H1 (cell line): Measurements from ENCODE around the gene SMARCC2. TPM values are rescaled to one million over a fixed set of nuclear protein-coding genes. Genes with fewer than 3 reads are reported as not detected.
A peak's percentile ranks its signal among the peaks of the same experiment; 100 is the strongest.

Source experiments
- CTCF ChIA-PET: fragments of 300-600 bp; sonication (Branson Sonifier 250); formaldehyde crosslinking; loops from one replicate; lab custom pipeline; 2021; ENCODE audit not compliant: partially characterized antibody; lab: Charles Lee
- POLR2A ChIA-PET: fragments of 300-600 bp; sonication (Branson Sonifier 250); formaldehyde crosslinking; loops from one replicate; lab custom pipeline; 2021; ENCODE audit warnings: inconsistent platforms; ENCODE audit not compliant: partially characterized antibody; lab: Charles Lee
- DNase-seq, 2 experiments: peaks; one replicate each; pipeline versions ENCODE4 v3.0.0 to v3.0.0-alpha.2; 2010 to 2022; ENCODE audit warnings: low spot score in 2 of 2, low read depth in 1 of 2, mixed read lengths in 1 of 2
- FAIRE-seq: peaks from 2 replicates; lab custom pipeline; 2011; peaks lifted over from hg19 to GRCh38; lab: Jason Lieb, UNC
- H2AFZ ChIP-seq: 2 replicates; pipeline ENCODE4 v1.8.1; 2012; ENCODE audit warnings: low read length, inconsistent platforms
- H2AK5ac ChIP-seq: 2 replicates; pipeline ENCODE4 v1.6.1; 2013; ENCODE audit warnings: low read depth, low read length
- H2BK120ac ChIP-seq: replicated peaks from 2 replicates; pipeline ENCODE3; 2013; ENCODE audit warnings: low read depth, low read length, inconsistent platforms
- H2BK12ac ChIP-seq: 2 replicates; pipeline ENCODE4 v1.6.1; 2013; ENCODE audit warnings: low read depth, low read length
- H2BK15ac ChIP-seq: 2 replicates; pipeline ENCODE4 v1.6.1; 2013; ENCODE audit warnings: low read length
- H2BK20ac ChIP-seq: 2 replicates; pipeline ENCODE4 v1.6.1; 2013; ENCODE audit warnings: low read length
- H2BK5ac ChIP-seq: 2 replicates; pipeline ENCODE4 v1.6.1; 2013; ENCODE audit warnings: low read depth, low read length
- H3K14ac ChIP-seq: 2 replicates; pipeline ENCODE4 v1.6.1; 2013; ENCODE audit warnings: inconsistent platforms; ENCODE audit not compliant: insufficient read length
- H3K18ac ChIP-seq: 2 replicates; pipeline ENCODE4 v1.6.1; 2013; ENCODE audit warnings: low read length; ENCODE audit errors: extremely low read depth
- H3K23ac ChIP-seq: 2 replicates; pipeline ENCODE4 v1.6.1; 2013; ENCODE audit warnings: inconsistent platforms; ENCODE audit not compliant: insufficient read length
- H3K23me2 ChIP-seq: 2 replicates; pipeline ENCODE4 v1.6.1; 2013; ENCODE audit warnings: low read depth, low read length
- H3K27ac ChIP-seq: 2 replicates; pipeline ENCODE4 v1.6.1; 2011; ENCODE audit warnings: low read depth, low read length, inconsistent platforms
- H3K27me3 ChIP-seq, 4 experiments: replicated peaks in 1 of 4; 1 replicate in 1 of 4; 2 replicates in 3 of 4; pipeline versions ENCODE4 v1.6.1 to v1.8.1; 2011 to 2013; ENCODE audit warnings: low read length in 3 of 4, mild to moderate bottlenecking in 3 of 4, inconsistent platforms in 2 of 4, mixed read lengths in 2 of 4, moderate library complexity in 1 of 4; ENCODE audit not compliant: control insufficient read depth in 3 of 4, insufficient read depth in 3 of 4; ENCODE audit errors: extremely low read depth in 1 of 4
- H3K36me3 ChIP-seq, 4 experiments: 2 replicates each; pipeline versions ENCODE4 v1.6.1 to v1.8.1; 2011 to 2013; ENCODE audit warnings: mild to moderate bottlenecking in 4 of 4, low read length in 3 of 4, moderate library complexity in 2 of 4, control low read depth in 1 of 4, inconsistent platforms in 1 of 4; ENCODE audit not compliant: insufficient read depth in 4 of 4, control insufficient read depth in 2 of 4
- H3K4ac ChIP-seq: replicated peaks from 2 replicates; pipeline ENCODE3; 2013; ENCODE audit warnings: low read length, low read depth, mixed read lengths, inconsistent platforms; ENCODE audit not compliant: insufficient read length
- H3K4me1 ChIP-seq, 4 experiments: replicated peaks in 1 of 4; 1 replicate in 1 of 4; 2 replicates in 3 of 4; pipeline versions ENCODE4 v1.6.1 to v1.8.1; 2011 to 2013; ENCODE audit warnings: low read length in 3 of 4, inconsistent platforms in 2 of 4, mixed read lengths in 1 of 4; ENCODE audit not compliant: insufficient read depth in 4 of 4, control insufficient read depth in 3 of 4
- H3K4me2 ChIP-seq, 2 experiments: 2 replicates each; pipeline versions ENCODE4 v1.6.1 to v1.8.1; 2011 to 2013; ENCODE audit warnings: low read depth in 2 of 2, low read length in 2 of 2, control low read depth in 1 of 2, inconsistent platforms in 1 of 2, mild to moderate bottlenecking in 1 of 2; ENCODE audit not compliant: insufficient read depth in 1 of 2
- H3K4me3 ChIP-seq, 4 experiments: fragments of 200-600, 300-600 bp in 1 of 4; sonication (generic), shearing (Covaris generic), sonication (Bioruptor Twin) in 1 of 4; 2 replicates each; pipeline versions ENCODE4 v1.5.1 to v1.8.1; 2011 to 2016; ENCODE audit warnings: low read length in 4 of 4, low read depth in 3 of 4, control low read depth in 2 of 4, inconsistent platforms in 2 of 4, mild to moderate bottlenecking in 2 of 4, mixed read lengths in 1 of 4, moderate library complexity in 1 of 4; ENCODE audit not compliant: insufficient read depth in 2 of 4; ENCODE audit errors: extremely low read depth in 1 of 4
- H3K56ac ChIP-seq: replicated peaks from 2 replicates; pipeline ENCODE3; 2013; ENCODE audit warnings: low read depth, mild to moderate bottlenecking, mixed read lengths, low read length, inconsistent platforms; ENCODE audit not compliant: insufficient read length
- H3K79me1 ChIP-seq: 2 replicates; pipeline ENCODE4 v1.6.1; 2013; ENCODE audit warnings: low read depth, low read length, control low read depth
- H3K79me2 ChIP-seq, 2 experiments: 2 replicates each; pipeline versions ENCODE4 v1.6.1 to v1.8.1; 2012 to 2013; ENCODE audit warnings: low read length in 2 of 2, mild to moderate bottlenecking in 2 of 2, inconsistent platforms in 1 of 2; ENCODE audit not compliant: insufficient read depth in 2 of 2, control insufficient read depth in 1 of 2
- H3K9ac ChIP-seq, 4 experiments: replicated peaks in 1 of 4; 1 replicate in 1 of 4; 2 replicates in 3 of 4; pipeline versions ENCODE4 v1.6.1 to v1.8.1; 2011 to 2013; ENCODE audit warnings: low read depth in 3 of 4, low read length in 3 of 4, control low read depth in 2 of 4, mild to moderate bottlenecking in 2 of 4, moderate library complexity in 2 of 4, inconsistent platforms in 1 of 4; ENCODE audit errors: extremely low read depth in 1 of 4
- H3K9me3 ChIP-seq, 2 experiments: 2 replicates each; pipeline versions ENCODE4 v1.6.1 to v1.8.1; 2012 to 2013; ENCODE audit warnings: mild to moderate bottlenecking in 2 of 2, moderate library complexity in 2 of 2, control low read depth in 1 of 2, inconsistent platforms in 1 of 2, low read depth in 1 of 2, low read length in 1 of 2, mixed read lengths in 1 of 2; ENCODE audit not compliant: insufficient read depth in 2 of 2
- H4K20me1 ChIP-seq, 2 experiments: replicated peaks in 1 of 2; 2 replicates each; pipeline versions ENCODE3 to v1.8.1; 2011 to 2013; ENCODE audit warnings: inconsistent platforms in 2 of 2, low read length in 2 of 2, mild to moderate bottlenecking in 1 of 2; ENCODE audit not compliant: insufficient read depth in 2 of 2, control insufficient read depth in 1 of 2
- H4K5ac ChIP-seq: 2 replicates; pipeline ENCODE4 v1.6.1; 2013; ENCODE audit warnings: low read length, low read depth, mixed read lengths, inconsistent platforms; ENCODE audit not compliant: insufficient read length
- H4K8ac ChIP-seq: 2 replicates; pipeline ENCODE4 v1.8.0; 2013; ENCODE audit warnings: mild to moderate bottlenecking, moderate library complexity, low read length, inconsistent platforms; ENCODE audit not compliant: insufficient read depth; ENCODE audit errors: extremely low read depth
- H4K91ac ChIP-seq: replicated peaks from 2 replicates; pipeline ENCODE3; 2013; ENCODE audit warnings: low read length, mixed read lengths, inconsistent platforms; ENCODE audit not compliant: insufficient read length
- ATF2 ChIP-seq: IDR thresholded peaks from 2 replicates; pipeline ENCODE4 v1.6.1; 2012; ENCODE audit warnings: low read length, inconsistent platforms
- CHD1 ChIP-seq: IDR thresholded peaks from 2 replicates; pipeline ENCODE4 v1.6.1; 2012; ENCODE audit warnings: low read depth, low read length, improper control_type of control experiment
- GABPA ChIP-seq: IDR thresholded peaks from 2 replicates; pipeline ENCODE4 v1.6.1; 2011; ENCODE audit warnings: mild to moderate bottlenecking, low read length, moderate library complexity, borderline replicate concordance; ENCODE audit not compliant: insufficient read depth
- KDM4A ChIP-seq: IDR thresholded peaks from one replicate; pipeline ENCODE4 v1.7.1; 2012; ENCODE audit warnings: low read depth, mild to moderate bottlenecking, moderate library complexity, low read length, inconsistent platforms; ENCODE audit not compliant: severe bottlenecking
- POLR2A ChIP-seq, 2 experiments: IDR thresholded peaks; 1 replicate in 1 of 2; 2 replicates in 1 of 2; pipeline ENCODE4 v1.6.1; 2011; ENCODE audit warnings: low read depth in 2 of 2, low read length in 2 of 2, mild to moderate bottlenecking in 2 of 2; ENCODE audit errors: control extremely low read depth in 1 of 2
- POLR2AphosphoS5 ChIP-seq: IDR thresholded peaks from 2 replicates; pipeline ENCODE4 v1.6.1; 2011; ENCODE audit warnings: low read depth, low read length
- RAD21 ChIP-seq, 2 experiments: IDR thresholded peaks in 1 of 2; conservative IDR thresholded peaks in 1 of 2; 2 replicates each; pipeline ENCODE4 v1.6.1; 2011; ENCODE audit warnings: low read depth in 2 of 2, low read length in 2 of 2, improper control_type of control experiment in 1 of 2, inconsistent platforms in 1 of 2, mild to moderate bottlenecking in 1 of 2, moderate library complexity in 1 of 2
- SRF ChIP-seq: IDR thresholded peaks from 2 replicates; pipeline ENCODE4 v1.6.1; 2011; ENCODE audit warnings: mild to moderate bottlenecking, low read depth, low read length, moderate library complexity
- TBP ChIP-seq: IDR thresholded peaks from 2 replicates; pipeline ENCODE4 v1.6.1; 2011; ENCODE audit warnings: low read depth, low read length, improper control_type of control experiment
- WGBS, 2 experiments: shearing (Covaris generic) in 1 of 2; methylation state at CpG; one replicate each; pipeline versions ENCODE4 v1.1.6 to v1.1.7; 2013 to 2015; ENCODE audit warnings: low lambda C conversion rate in 2 of 2, mixed read lengths in 2 of 2, inconsistent platforms in 1 of 2, low coverage in 1 of 2, missing lambda C conversion rate in 1 of 2; ENCODE audit not compliant: insufficient replicate concordance in 2 of 2, insufficient coverage in 1 of 2, insufficient read length in 1 of 2; ENCODE audit errors: extremely low coverage in 1 of 2, missing lambda C conversion rate in 1 of 2; 5-methylcytosine and 5-hydroxymethylcytosine counted together
- polyA plus RNA-seq, 7 experiments: library from polyadenylated mRNA; depleted of rRNA in 3 of 7; stranded (reverse) in 5 of 7; unstranded in 2 of 7; fragments of >200 nt in 5 of 7; fragments of 200-250 nt in 2 of 7; gene quantifications; 1 replicate in 5 of 7; 2 replicates in 1 of 7; 4 replicates in 1 of 7; pipeline versions ENCODE4 v1.2.1 to v1.2.3, GENCODE V29; 2011 to 2013; ENCODE audit warnings: missing spikeins in 2 of 7, mixed read lengths in 2 of 7
- total RNA-seq: library from RNA; stranded (reverse); fragmentation: NEBNext Ultra II Directional; extraction: Animal tissue kit (Norgen Biotek cat#: 25700); gene quantifications from 2 replicates; pipeline ENCODE4 v1.2.1, GENCODE V29; 2021
- TF ChIP-seq, protein P1 (sequence below): IDR thresholded peaks from 2 replicates; pipeline ENCODE4 v1.6.1; 2012; ENCODE audit warnings: inconsistent platforms

Gene SMARCC2
- total and polyA plus RNA-seq, 2 of the 8 experiments (the other 6 are each of a cell fraction or from before 2014, with no cell fraction given) = 33.9 to 78.5 TPM

DNA sequence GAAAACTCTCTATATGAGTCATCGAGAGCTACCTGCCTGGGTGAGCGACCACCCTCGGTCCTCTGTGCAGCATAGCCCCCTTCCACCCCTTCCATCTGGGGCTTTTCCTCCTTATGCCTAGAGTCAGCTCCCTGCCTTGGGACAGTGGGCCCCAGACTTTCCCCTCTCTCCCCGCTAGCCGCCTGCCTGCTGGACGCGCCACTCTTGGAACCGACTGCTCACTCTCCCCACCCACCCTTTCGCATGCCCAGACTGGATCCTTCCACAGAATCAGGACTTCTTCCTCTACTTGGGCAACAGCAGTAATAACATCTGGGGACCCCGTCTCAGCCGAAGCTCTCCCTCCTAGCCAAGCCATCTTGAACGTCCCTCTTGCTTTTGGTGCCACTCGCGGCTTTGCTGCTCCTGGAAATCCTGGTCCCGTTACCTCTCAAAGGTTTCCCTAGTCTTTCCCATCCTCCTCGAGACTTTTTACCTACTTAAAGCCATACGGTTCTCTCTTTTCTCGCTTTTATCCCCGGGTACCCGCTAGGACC, 60.5 kb downstream of the SMARCC2 start:
- H4K20me1 ChIP-seq = peaks cover 0 to 2% of the 10 kb centered on the region in 2 experiments
- H4K8ac ChIP-seq = peak overlapping the region; percentile 96; the same call in 1 of the 2 replicates
- peak overlapping the region; percentile 22; the same call in 1 of the 2 replicates for H2BK12ac ChIP-seq
- H3K14ac ChIP-seq = peak overlapping the region; percentile 20
- ChIA-PET POLR2A (interaction anchor here (0.9 to 5.3 kb wide), 13 partner anchors 7 to 138 kb away, joined by 3 to 161 read pairs (median 5); partner anchors contain the start of genes COQ10A, MYL6B, PA2G4 and RNF41), CTCF (interaction anchor here (0.5 to 5.4 kb wide), 12 partner anchors 9 to 1325 kb away, joined by 3 to 46 read pairs (median 6); partner anchors contain the start of genes SMARCC2 and ZC3H10)
- H3K27me3 ChIP-seq = no peaks in the 10 kb centered on the region
- peak overlapping the region; percentile 92 to 93 (median 92) for H3K9ac ChIP-seq
- DNase-seq (no peak), FAIRE-seq (no peak)
- H2BK15ac ChIP-seq = peak overlapping the region; percentile 93; the same call in 1 of the 2 replicates
- H3K36me3 ChIP-seq = peaks cover 11 to 34% (median 28%) of the 10 kb centered on the region in 4 experiments
- H3K4ac ChIP-seq = peak overlapping the region; percentile 66
- H3K79me2 ChIP-seq = peaks cover 0 to 10% of the 10 kb centered on the region in 2 experiments; a peak in 1 of 4 replicates
- H2BK120ac ChIP-seq = no peak overlapping the region
- H3K9me3 ChIP-seq = no peaks in the 10 kb centered on the region; a peak in 1 of 4 replicates
- peak overlapping the region; percentile 79 to 95 (median 90) for H3K4me3 ChIP-seq
- peak overlapping the region; percentile 90 for H2BK5ac ChIP-seq
- no peak overlapping the region for H2BK20ac ChIP-seq
- H3K23me2 ChIP-seq = peaks cover 12% of the 10 kb centered on the region
- 2% methylated on average over 18 of the region's 20 CpGs; no CpG with 5 or more reads in 1 of the 2 experiments for WGBS, 2 experiments
- H3K27ac ChIP-seq = peak overlapping the region; percentile 88
- peaks cover 0 to 13% (median 5%) of the 10 kb centered on the region in 4 experiments; a peak in 5 of 7 replicates for H3K4me1 ChIP-seq
- H3K18ac ChIP-seq = peak overlapping the region; percentile 85; the same call in 1 of the 2 replicates
- peak overlapping the region; percentile 89; the same call in 1 of the 2 replicates for H2AK5ac ChIP-seq
- peak overlapping the region; percentile 3; the same call in 1 of the 2 replicates for H2AFZ ChIP-seq
- peak overlapping the region; percentile 63 for H3K56ac ChIP-seq
- H3K4me2 ChIP-seq = peak overlapping the region; percentile 96 to 98
- H3K23ac ChIP-seq = no peak overlapping the region
- H4K5ac ChIP-seq = peak overlapping the region; percentile 72
- no peaks in the 10 kb centered on the region for H3K79me1 ChIP-seq
- peak overlapping the region; percentile 48 for H4K91ac ChIP-seq
- peak; percentile 45 for TF ChIP-seq KDM4A
- TF ChIP-seq POLR2AphosphoS5 = 0 out of 2 replicates have a peak, but pooled peaks have one; percentile 19
- TF ChIP-seq RAD21 (IDR thresholded peaks at IDR 0.05 in 1 of 2, conservative IDR thresholded peaks at IDR 0.05 in 1 of 2; ENCODE audit: low read depth in 2 of 2, low read length in 2 of 2) = no peak
- TF ChIP-seq ATF2 = no peak
- TF ChIP-seq CHD1 = 0 out of 2 replicates have a peak, but pooled peaks have one; percentile 35
- no peak for TF ChIP-seq POLR2A (IDR thresholded peaks at IDR 0.05; ENCODE audit: control extremely low read depth in 1 of 2, low read depth in 2 of 2, low read length in 2 of 2)
- no peak for TF ChIP-seq GABPA
- TF ChIP-seq TBP = no peak
- TF ChIP-seq SRF = no peak
- TF ChIP-seq, protein P1, sequence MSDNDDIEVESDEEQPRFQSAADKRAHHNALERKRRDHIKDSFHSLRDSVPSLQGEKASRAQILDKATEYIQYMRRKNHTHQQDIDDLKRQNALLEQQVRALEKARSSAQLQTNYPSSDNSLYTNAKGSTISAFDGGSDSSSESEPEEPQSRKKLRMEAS = no peak
